WTC11 (cell line): ENCODE results near the gene MRPL11. TPM values are rescaled to one million over a fixed set of nuclear protein-coding genes. Genes with fewer than 3 reads are reported as not detected.

Source experiments
- ATAC-seq: fragments of 200-7000 bp; cut with Tn5 transposase; 2 replicates; pipeline ENCODE4 v1.10.0; 2021; ENCODE audit warnings: mild to moderate bottlenecking, moderate library complexity
- CTCF ChIA-PET: fragments of 300-600 bp; sonication (Branson Sonifier 250); formaldehyde crosslinking; loops from one replicate; lab custom pipeline; 2021; ENCODE audit warnings: antibody characterized with exemption; lab: Charles Lee
- POLR2A ChIA-PET: fragments of 350-600 bp; sonication (Branson Sonifier 250); formaldehyde crosslinking; loops from one replicate; lab custom pipeline; 2021; ENCODE audit warnings: antibody characterized with exemption; lab: Charles Lee
- DNase-seq: peaks from one replicate; pipeline ENCODE4 v3.0.0; 2021; ENCODE audit warnings: low spot score
- H3K27ac Mint-ChIP-seq: 2 replicates; pipeline ENCODE4 v1.8.0; 2021; ENCODE audit warnings: mixed read lengths
- H3K27me3 Mint-ChIP-seq: 2 replicates; pipeline ENCODE4 v1.8.0; 2021; ENCODE audit warnings: low read depth, mild to moderate bottlenecking, moderate library complexity, mixed read lengths
- H3K36me3 Mint-ChIP-seq: 2 replicates; pipeline ENCODE4 v1.8.0; 2021; ENCODE audit warnings: mixed read lengths
- H3K4me1 Mint-ChIP-seq: 2 replicates; pipeline ENCODE4 v1.8.0; 2022; ENCODE audit warnings: mixed read lengths
- H3K4me3 Mint-ChIP-seq: 2 replicates; pipeline ENCODE4 v1.8.0; 2021; ENCODE audit warnings: mild to moderate bottlenecking, moderate library complexity, mixed read lengths
- H3K9me3 Mint-ChIP-seq: 2 replicates; pipeline ENCODE4 v1.8.0; 2021; ENCODE audit warnings: mixed read lengths
- ELF4 ChIP-seq: sonication (generic); formaldehyde crosslinking; IDR thresholded peaks from 2 replicates; pipeline ENCODE4 v1.8.1; 2022; ENCODE audit warnings: low read depth, mild to moderate bottlenecking, moderate library complexity, missing genetic modification reagents
- GTF2I ChIP-seq: fragments of 250-450 bp; sonication (Bioruptor Pico); conservative IDR thresholded peaks from 2 replicates; pipeline ENCODE4 v1.4.0; 2021; ENCODE audit warnings: mild to moderate bottlenecking
- MYBL2 ChIP-seq: sonication (generic); formaldehyde crosslinking; IDR thresholded peaks from 2 replicates; pipeline ENCODE4 v1.8.1; 2023; ENCODE audit warnings: mild to moderate bottlenecking, moderate library complexity, missing genetic modification reagents
- NFATC4 ChIP-seq: fragments of 250-450 bp; sonication (Bioruptor Pico); IDR thresholded peaks from 2 replicates; pipeline ENCODE4 v1.9.0; 2021; ENCODE audit warnings: mild to moderate bottlenecking
- OVOL2 ChIP-seq: fragments of 250-450 bp; sonication (Bioruptor Pico); IDR thresholded peaks from 2 replicates; pipeline ENCODE4 v1.9.0; 2021; ENCODE audit warnings: mild to moderate bottlenecking, borderline replicate concordance
- SMAD4 ChIP-seq: sonication (generic); formaldehyde crosslinking; IDR thresholded peaks from 2 replicates; pipeline ENCODE4 v1.8.0; 2022; ENCODE audit warnings: mild to moderate bottlenecking, missing genetic modification reagents
- ZNF138 ChIP-seq: sonication (generic); formaldehyde crosslinking; conservative IDR thresholded peaks from 2 replicates; pipeline ENCODE4 v1.8.1; 2022; ENCODE audit warnings: mild to moderate bottlenecking, moderate library complexity, missing genetic modification reagents
- ZNF232 ChIP-seq: sonication (generic); formaldehyde crosslinking; IDR thresholded peaks from 2 replicates; pipeline ENCODE4 v1.8.0; 2022; ENCODE audit warnings: mild to moderate bottlenecking, missing genetic modification reagents
- ZNF263 ChIP-seq: sonication (generic); formaldehyde crosslinking; IDR thresholded peaks from 2 replicates; pipeline ENCODE4 v1.8.1; 2022; ENCODE audit warnings: low read depth, mild to moderate bottlenecking, moderate library complexity, missing genetic modification reagents
- ZNF396 ChIP-seq: fragments of 250-450 bp; sonication (Bioruptor Pico); IDR thresholded peaks from 2 replicates; pipeline ENCODE4 v1.8.0; 2021; ENCODE audit warnings: mild to moderate bottlenecking, moderate library complexity, borderline replicate concordance
- ZNF423 ChIP-seq: fragments of 250-450 bp; sonication (Bioruptor Pico); IDR thresholded peaks from 2 replicates; pipeline ENCODE4 v2.1.2; 2022; ENCODE audit warnings: mild to moderate bottlenecking, moderate library complexity
- total RNA-seq: library from RNA; stranded (reverse); gene quantifications from 3 replicates; pipeline ENCODE4 v1.2.3, GENCODE V29; 2021
- TF ChIP-seq, protein P1 (sequence below): fragments of 250-450 bp; sonication (Bioruptor Pico); IDR thresholded peaks from 2 replicates; pipeline ENCODE4 v1.9.0; 2021; ENCODE audit warnings: mild to moderate bottlenecking
- TF ChIP-seq, protein P2 (sequence below): sonication (generic); formaldehyde crosslinking; IDR thresholded peaks from 2 replicates; pipeline ENCODE4 v1.8.0; 2023; ENCODE audit warnings: missing genetic modification reagents
- TF ChIP-seq, protein P3 (sequence below): sonication (generic); formaldehyde crosslinking; IDR thresholded peaks from 2 replicates; pipeline ENCODE4 v1.8.1; 2023; ENCODE audit warnings: mild to moderate bottlenecking, missing genetic modification reagents, moderate library complexity
- TF ChIP-seq, protein P4 (sequence below): sonication (generic); formaldehyde crosslinking; IDR thresholded peaks from 2 replicates; pipeline ENCODE4 v1.8.1; 2023; ENCODE audit warnings: mild to moderate bottlenecking, moderate library complexity, missing genetic modification reagents
- TF ChIP-seq, protein P5 (sequence below): fragments of 250-450 bp; sonication (Bioruptor Pico); IDR thresholded peaks from 2 replicates; pipeline ENCODE4 v1.8.0; 2021; ENCODE audit warnings: mild to moderate bottlenecking
- TF ChIP-seq, protein P6 (sequence below): sonication (generic); formaldehyde crosslinking; IDR thresholded peaks from 2 replicates; pipeline ENCODE4 v1.8.0; 2023; ENCODE audit warnings: missing genetic modification reagents, mild to moderate bottlenecking, borderline replicate concordance

The MRPL11 gene
- total RNA-seq, 1 experiment from 2014 or later = 137 TPM

DNA sequence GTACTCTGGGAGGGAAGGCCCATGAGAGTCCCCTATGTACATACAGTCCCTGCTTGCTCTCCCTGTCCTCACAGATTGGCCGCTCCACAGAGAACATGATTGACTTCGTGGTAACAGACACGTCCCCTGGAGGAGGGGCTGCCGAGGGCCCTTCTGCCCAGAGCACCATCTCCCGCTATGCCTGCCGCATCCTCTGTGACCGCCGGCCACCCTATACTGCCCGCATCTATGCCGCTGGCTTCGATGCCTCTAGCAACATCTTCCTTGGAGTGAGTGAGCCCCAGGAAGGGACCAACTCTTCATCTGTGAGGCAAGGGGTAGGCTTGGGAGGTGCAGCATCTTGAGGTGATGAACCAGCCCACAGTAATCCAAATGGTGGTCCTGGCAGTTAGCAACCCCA, 34.5 kb upstream of the MRPL11 start:
- ChIA-PET POLR2A (no interaction called here), CTCF (interaction anchor here (0.9 kb wide), 1 partner anchor 34 kb away, joined by 3 read pairs; the partner anchor contains the start of gene MRPL11)
- H3K36me3 Mint-ChIP-seq = peaks cover 2% of the 10 kb centered on the region; the same call in 1 of the 2 replicates
- no peak for DNase-seq
- H3K9me3 Mint-ChIP-seq = no peaks in the 10 kb centered on the region
- ATAC-seq = no peak
- no peaks in the 10 kb centered on the region for H3K27me3 Mint-ChIP-seq
- no peak overlapping the region for H3K4me3 Mint-ChIP-seq
- H3K27ac Mint-ChIP-seq = no peak overlapping the region
- peaks cover 34% of the 10 kb centered on the region for H3K4me1 Mint-ChIP-seq
- TF ChIP-seq GTF2I (CRISPR knock-in tag) (no peak), SMAD4 (no peak), ZNF423 (no peak)

DNA sequence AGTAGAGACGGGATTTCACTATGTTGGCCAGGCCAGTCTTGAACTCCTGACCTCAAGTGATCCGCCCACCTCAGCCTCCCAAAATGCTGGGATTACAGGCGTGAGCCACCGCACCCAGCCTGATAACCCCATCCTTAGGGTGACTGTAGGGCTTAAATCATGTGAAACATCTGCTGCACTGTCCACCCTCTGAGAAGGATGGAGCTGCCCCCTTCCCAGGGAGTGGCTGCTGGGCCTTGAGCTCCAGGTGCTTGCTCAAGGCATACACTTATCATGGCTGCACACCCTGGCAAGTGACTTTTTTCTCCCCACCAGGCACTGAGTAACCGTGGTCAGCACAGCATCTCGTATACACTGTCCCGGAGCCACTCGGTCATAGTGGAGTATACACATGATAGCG, 33.4 kb upstream of the MRPL11 start:
- ChIA-PET CTCF (no interaction called here), POLR2A (no interaction called here)
- Mint-ChIP-seq H3K27me3 (no peaks in the 10 kb centered on the region; the same call in 1 of the 2 replicates), H3K4me1 (peaks cover 34% of the 10 kb centered on the region), H3K36me3 (peaks cover 2% of the 10 kb centered on the region; the same call in 1 of the 2 replicates), H3K27ac (no peak overlapping the region), H3K4me3 (no peak overlapping the region), H3K9me3 (no peaks in the 10 kb centered on the region)
- ATAC-seq (no peak), DNase-seq (no peak)
- TF ChIP-seq ZNF263 (no peak), ZNF396 (CRISPR knock-in tag) (no peak), ZNF232 (CRISPR knock-in tag) (no peak), SMAD4 (no peak), MYBL2 (CRISPR knock-in tag) (no peak), NFATC4 (no peak)
- TF ChIP-seq, protein P1, sequence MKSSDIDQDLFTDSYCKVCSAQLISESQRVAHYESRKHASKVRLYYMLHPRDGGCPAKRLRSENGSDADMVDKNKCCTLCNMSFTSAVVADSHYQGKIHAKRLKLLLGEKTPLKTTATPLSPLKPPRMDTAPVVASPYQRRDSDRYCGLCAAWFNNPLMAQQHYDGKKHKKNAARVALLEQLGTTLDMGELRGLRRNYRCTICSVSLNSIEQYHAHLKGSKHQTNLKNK (CRISPR knock-in tag) = no peak
- TF ChIP-seq, protein P2, sequence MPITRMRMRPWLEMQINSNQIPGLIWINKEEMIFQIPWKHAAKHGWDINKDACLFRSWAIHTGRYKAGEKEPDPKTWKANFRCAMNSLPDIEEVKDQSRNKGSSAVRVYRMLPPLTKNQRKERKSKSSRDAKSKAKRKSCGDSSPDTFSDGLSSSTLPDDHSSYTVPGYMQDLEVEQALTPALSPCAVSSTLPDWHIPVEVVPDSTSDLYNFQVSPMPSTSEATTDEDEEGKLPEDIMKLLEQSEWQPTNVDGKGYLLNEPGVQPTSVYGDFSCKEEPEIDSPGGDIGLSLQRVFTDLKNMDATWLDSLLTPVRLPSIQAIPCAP (CRISPR knock-in tag) = no peak
- TF ChIP-seq, protein P3, sequence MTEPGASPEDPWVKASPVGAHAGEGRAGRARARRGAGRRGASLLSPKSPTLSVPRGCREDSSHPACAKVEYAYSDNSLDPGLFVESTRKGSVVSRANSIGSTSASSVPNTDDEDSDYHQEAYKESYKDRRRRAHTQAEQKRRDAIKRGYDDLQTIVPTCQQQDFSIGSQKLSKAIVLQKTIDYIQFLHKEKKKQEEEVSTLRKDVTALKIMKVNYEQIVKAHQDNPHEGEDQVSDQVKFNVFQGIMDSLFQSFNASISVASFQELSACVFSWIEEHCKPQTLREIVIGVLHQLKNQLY (CRISPR knock-in tag) = no peak

DNA sequence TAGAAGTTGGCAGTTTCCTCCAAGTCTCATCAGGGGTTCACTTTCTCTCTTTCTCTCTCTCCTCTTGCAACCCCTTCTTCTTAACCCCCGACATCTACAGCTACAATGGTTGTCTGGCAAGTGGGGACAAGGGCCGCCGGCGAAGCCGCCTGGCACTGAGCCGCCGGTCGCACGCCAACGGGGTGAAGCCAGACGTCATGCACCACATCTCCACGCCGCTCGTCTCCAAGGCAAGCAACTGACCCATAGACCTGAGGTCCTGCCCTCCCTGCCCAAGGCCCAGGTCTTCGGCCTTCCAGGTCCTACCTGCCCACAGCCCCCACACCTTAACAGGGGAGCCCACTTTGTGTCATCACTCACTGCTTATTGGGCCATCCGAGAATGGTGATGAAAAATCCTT, 32.5 kb upstream of the MRPL11 start:
- ATAC-seq (no peak), DNase-seq (no peak)
- peaks cover 2% of the 10 kb centered on the region; the same call in 1 of the 2 replicates for H3K36me3 Mint-ChIP-seq
- POLR2A ChIA-PET = interaction anchor here (2.8 kb wide), 1 partner anchor 9 kb away, joined by 8 read pairs; the partner anchor contains the start of gene DPP3
- no peak overlapping the region for H3K4me3 Mint-ChIP-seq
- no peaks in the 10 kb centered on the region; the same call in 1 of the 2 replicates for H3K27me3 Mint-ChIP-seq
- no peak for TF ChIP-seq ZNF232 (CRISPR knock-in tag)
- TF ChIP-seq MYBL2 (CRISPR knock-in tag) = no peak
- TF ChIP-seq, protein P4, sequence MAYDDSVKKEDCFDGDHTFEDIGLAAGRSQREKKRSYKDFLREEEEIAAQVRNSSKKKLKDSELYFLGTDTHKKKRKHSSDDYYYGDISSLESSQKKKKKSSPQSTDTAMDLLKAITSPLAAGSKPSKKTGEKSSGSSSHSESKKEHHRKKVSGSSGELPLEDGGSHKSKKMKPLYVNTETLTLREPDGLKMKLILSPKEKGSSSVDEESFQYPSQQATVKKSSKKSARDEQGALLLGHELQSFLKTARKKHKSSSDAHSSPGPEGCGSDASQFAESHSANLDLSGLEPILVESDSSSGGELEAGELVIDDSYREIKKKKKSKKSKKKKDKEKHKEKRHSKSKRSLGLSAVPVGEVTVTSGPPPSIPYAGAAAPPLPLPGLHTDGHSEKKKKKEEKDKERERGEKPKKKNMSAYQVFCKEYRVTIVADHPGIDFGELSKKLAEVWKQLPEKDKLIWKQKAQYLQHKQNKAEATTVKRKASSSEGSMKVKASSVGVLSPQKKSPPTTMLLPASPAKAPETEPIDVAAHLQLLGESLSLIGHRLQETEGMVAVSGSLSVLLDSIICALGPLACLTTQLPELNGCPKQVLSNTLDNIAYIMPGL (CRISPR knock-in tag) = no peak
- no peak for TF ChIP-seq OVOL2
- TF ChIP-seq, protein P5, sequence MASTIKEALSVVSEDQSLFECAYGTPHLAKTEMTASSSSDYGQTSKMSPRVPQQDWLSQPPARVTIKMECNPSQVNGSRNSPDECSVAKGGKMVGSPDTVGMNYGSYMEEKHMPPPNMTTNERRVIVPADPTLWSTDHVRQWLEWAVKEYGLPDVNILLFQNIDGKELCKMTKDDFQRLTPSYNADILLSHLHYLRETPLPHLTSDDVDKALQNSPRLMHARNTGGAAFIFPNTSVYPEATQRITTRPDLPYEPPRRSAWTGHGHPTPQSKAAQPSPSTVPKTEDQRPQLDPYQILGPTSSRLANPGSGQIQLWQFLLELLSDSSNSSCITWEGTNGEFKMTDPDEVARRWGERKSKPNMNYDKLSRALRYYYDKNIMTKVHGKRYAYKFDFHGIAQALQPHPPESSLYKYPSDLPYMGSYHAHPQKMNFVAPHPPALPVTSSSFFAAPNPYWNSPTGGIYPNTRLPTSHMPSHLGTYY = no peak
- TF ChIP-seq, protein P6, sequence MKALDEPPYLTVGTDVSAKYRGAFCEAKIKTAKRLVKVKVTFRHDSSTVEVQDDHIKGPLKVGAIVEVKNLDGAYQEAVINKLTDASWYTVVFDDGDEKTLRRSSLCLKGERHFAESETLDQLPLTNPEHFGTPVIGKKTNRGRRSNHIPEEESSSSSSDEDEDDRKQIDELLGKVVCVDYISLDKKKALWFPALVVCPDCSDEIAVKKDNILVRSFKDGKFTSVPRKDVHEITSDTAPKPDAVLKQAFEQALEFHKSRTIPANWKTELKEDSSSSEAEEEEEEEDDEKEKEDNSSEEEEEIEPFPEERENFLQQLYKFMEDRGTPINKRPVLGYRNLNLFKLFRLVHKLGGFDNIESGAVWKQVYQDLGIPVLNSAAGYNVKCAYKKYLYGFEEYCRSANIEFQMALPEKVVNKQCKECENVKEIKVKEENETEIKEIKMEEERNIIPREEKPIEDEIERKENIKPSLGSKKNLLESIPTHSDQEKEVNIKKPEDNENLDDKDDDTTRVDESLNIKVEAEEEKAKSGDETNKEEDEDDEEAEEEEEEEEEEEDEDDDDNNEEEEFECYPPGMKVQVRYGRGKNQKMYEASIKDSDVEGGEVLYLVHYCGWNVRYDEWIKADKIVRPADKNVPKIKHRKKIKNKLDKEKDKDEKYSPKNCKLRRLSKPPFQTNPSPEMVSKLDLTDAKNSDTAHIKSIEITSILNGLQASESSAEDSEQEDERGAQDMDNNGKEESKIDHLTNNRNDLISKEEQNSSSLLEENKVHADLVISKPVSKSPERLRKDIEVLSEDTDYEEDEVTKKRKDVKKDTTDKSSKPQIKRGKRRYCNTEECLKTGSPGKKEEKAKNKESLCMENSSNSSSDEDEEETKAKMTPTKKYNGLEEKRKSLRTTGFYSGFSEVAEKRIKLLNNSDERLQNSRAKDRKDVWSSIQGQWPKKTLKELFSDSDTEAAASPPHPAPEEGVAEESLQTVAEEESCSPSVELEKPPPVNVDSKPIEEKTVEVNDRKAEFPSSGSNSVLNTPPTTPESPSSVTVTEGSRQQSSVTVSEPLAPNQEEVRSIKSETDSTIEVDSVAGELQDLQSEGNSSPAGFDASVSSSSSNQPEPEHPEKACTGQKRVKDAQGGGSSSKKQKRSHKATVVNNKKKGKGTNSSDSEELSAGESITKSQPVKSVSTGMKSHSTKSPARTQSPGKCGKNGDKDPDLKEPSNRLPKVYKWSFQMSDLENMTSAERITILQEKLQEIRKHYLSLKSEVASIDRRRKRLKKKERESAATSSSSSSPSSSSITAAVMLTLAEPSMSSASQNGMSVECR = no peak
- TF ChIP-seq ZNF138 = no peak
- TF ChIP-seq, protein P2 (CRISPR knock-in tag) = no peak
- TF ChIP-seq ELF4 (CRISPR knock-in tag) = no peak
- no peaks in the 10 kb centered on the region for H3K9me3 Mint-ChIP-seq
- CTCF ChIA-PET = interaction anchor here (1.4 to 2.9 kb wide), 3 partner anchors 9 to 32 kb away, joined by 3 to 13 read pairs (median 6); partner anchors contain the start of genes DPP3 and MRPL11
- H3K4me1 Mint-ChIP-seq = peaks cover 27% of the 10 kb centered on the region
- H3K27ac Mint-ChIP-seq = no peak overlapping the region
